ENCODE measurements around the gene MRTFA.
"Not testable (repeated sequence)": the region's sequence is repeated elsewhere in the genome, so short reads cannot be mapped to it uniquely, and the experiment has no call there.

The MRTFA gene

DNA sequence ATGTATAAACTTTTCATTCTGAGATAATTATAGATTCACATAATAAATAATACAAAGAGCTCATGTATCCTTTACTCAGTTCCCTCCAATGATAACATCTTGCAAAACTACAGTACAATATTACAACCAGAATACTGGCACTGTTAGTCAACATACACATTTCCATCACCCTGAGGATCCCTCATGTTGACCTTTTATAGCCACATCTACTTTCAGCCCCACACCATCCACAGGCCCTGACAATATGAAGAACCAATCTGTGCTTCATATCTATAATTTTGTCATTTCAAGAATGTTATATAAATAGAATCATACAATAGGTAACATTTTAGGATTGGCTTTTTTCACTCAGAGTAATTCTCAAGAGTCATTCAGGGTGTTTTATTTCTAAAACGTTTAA, 115.5 kb downstream of the MRTFA start:
- no peak for DNase-seq (ENCODE audit: low read depth in 2 of 2)

DNA sequence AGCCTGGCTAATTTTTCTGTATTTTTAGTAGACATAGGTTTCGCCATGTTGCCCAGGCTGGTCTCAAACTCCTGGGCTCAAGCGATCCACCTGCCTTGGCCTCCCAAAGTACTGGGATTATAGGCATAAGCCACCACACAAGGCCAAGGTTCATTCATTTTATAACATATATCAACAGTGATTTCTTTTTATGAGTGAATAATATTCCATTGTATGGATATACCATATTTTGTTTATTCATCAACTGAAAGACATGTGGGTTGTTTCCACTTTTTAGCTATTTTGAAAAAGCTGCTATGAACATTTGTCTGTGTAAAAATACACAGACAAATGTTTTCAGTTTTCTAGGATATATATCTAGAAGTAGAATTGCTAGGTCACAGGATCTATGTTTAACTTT, 116.0 kb downstream of the MRTFA start:
- DNase-seq (ENCODE audit: low read depth in 2 of 2), result no peak

DNA sequence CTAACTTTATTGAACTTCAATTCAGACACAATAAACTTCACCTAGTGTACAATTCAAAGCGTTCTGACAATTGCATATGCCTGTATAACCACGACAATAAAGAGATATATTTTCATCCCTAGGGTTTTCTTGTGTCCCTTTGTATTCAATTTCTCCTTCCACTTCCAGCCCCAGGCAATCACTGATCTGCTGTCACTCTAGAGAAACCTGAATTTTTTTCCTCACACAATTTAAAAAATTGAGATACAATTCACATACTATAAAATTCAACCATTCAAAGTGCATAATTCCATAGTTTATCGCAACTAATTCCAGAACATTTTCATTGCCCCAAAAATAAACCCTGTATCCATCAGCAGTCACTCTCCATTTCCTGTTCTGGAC, 116.6 kb downstream of the MRTFA start:
- DNase-seq (ENCODE audit: low read depth in 2 of 2), result no peak

GRCh38 chr22:40519284-40519947, 117.1 kb downstream of the MRTFA start:
- no peak for DNase-seq (ENCODE audit: low read depth in 2 of 2)

DNA sequence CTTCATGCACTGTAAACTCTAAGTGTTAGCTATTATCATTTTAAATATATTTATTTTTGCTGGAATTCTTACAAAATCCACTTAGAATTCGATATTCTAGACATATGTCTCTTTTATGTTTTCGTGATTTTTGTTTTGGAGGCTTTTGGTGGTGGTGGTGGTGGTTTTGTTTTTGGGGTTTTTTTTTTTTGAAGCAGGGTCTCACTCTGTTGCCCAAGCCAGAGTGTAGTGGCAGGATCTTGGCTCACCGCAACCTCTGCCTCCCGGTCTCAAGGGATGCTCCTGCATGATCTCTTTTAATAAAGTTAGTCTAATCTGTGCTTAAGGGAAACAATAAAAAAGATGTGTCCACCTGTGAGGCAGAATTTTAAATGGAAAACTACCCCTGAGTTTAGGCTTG, 117.7 kb downstream of the MRTFA start:
- no peak for DNase-seq (ENCODE audit: low read depth in 2 of 2)

DNA sequence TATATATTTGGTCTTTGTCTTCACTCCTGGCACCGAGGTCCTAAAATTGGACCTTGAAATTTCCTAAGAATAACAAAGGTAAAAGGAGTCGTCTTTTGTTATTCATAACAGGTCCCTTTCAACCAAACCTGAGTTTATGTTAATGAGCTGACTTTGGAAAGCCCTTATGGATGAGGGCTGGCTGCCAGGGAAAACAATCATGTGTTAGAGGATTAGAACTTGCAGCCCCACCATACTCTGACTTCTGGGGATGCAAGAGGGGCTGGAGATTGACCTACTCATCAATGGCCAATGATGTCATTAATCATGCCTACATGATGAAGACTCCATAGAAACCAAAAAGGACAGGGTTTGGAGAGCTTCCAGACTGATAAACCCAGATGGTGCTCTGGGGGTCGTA, 118.9 kb downstream of the MRTFA start:
- DNase-seq (ENCODE audit: low read depth in 2 of 2), result no peak

DNA sequence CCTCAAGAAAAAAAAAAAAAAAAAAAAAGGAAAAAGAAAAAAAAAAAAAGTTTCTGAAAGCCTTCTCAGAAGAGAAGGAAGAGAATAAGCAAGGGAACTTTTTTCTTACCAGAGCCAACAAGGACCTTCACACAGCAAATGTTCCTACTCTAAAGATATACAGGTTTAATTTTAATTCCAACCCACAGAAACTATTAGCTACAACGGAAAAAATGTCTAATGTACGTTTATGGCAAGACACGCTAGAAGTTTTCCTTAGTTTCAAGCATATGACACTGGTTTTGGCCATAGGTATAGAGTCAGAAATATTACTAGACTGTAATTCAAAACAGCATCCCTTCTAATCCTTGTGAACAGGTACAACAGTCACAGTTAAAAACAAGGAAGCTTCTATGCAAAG, 120.1 kb downstream of the MRTFA start:
- no peak for DNase-seq (ENCODE audit: low read depth in 2 of 2)

- no peak for DNase-seq (ENCODE audit: low read depth in 2 of 2)
These were observed 123.9 kb downstream of the MRTFA start for GRCh38 chr22:40512426-40513136.

- no peak for DNase-seq (ENCODE audit: low read depth in 2 of 2)
These were observed 124.9 kb downstream of the MRTFA start for GRCh38 chr22:40511604-40512003.

- no peak for DNase-seq (ENCODE audit: low read depth in 2 of 2)
These were observed 125.7 kb downstream of the MRTFA start for GRCh38 chr22:40510631-40511364.

DNA sequence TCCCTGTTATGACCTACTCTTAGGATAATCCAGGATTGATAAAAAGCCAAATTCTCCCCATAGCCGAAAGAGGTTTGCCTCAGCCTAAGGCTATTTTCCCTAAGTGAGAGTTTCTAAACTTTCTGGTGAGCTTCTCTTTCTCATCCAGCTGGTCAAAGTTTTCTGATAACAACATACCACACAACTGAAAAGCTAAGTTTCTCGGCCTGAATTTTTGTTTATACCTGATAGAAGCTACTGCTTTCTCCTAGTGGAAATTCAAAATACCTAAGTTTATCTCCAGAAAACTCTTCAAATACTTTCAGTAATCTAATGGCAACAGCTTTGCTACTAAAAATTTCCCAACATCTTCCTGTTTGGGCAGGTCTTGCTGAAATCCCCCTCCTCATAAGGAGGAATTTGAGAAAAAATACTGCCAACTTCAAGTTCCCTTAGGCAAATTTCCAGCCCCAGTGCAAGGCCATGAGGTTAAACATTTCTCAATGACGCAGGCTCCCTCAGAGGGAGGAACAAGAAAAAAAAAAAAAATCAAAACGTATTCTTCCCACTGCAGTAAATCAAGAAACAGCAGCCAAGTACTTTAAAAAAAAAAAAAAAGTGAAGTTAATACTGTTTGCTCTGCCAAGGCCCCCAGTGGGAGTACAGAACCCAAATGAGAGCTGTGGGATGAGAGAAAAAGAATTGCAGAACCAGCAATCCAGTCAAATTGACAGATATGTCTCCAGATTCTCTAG, 127.0 kb downstream of the MRTFA start:
- no peak for DNase-seq (ENCODE audit: low read depth in 2 of 2)

DNA sequence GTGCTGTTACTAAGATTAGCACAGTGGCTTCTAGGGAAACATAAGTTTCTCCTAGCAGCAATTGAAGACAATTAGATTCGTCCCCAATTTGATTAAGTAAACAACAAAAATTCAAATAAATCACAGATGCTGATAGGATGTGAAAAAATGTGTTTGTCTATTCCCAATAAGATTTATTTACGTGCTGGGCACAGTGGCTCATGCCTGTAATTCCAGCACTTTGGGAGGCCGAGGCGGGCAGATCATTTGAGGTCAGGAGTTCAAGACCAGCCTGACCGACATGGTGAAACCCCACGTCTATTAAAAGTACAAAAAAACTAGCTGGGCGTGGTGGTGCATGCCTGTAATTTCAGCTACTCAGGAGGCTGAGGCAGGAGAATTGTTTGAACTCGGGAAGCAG, 128.5 kb downstream of the MRTFA start:
- DNase-seq (ENCODE audit: low read depth in 2 of 2), result not testable (repeated sequence)

DNA sequence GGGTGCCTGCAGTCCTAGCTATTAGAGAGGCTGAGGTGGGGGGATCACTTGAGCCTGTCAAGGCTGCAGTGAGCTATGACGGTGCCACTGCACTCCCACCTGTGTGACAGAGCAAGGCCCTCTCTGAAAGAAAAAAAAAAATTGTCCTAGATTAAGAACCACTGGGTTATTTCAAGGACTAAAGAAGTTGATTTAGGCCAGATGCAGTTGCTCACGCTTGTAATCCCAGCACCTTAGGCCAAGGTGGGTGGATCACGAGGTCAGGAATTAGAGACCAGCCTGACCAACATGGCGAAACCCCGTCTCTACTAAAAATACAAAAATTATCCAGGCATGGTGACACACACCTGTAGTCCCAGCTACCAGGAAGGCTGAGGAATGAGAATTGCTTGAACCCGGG, 129.0 kb downstream of the MRTFA start:
- DNase-seq (ENCODE audit: low read depth in 2 of 2), result no peak

DNA sequence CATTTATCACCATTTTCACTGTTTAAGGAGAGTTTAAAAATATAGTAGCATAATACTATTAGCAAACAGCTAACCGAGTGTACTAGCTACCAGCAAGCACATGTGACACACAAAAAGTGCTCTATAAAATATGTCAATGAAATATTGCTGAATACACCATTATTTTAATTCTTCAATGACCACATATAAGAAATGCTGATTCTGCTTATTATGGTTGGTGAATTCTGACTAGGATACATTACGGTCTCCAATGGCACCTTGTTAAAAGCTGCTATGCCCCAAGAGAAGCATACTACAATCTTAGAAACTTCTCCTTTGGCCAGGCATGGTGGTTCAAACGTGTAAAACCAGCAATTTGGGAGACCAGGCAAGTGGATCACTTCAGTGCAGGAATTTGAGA, 129.8 kb downstream of the MRTFA start:
- no peak for DNase-seq (ENCODE audit: low read depth in 2 of 2)

DNA sequence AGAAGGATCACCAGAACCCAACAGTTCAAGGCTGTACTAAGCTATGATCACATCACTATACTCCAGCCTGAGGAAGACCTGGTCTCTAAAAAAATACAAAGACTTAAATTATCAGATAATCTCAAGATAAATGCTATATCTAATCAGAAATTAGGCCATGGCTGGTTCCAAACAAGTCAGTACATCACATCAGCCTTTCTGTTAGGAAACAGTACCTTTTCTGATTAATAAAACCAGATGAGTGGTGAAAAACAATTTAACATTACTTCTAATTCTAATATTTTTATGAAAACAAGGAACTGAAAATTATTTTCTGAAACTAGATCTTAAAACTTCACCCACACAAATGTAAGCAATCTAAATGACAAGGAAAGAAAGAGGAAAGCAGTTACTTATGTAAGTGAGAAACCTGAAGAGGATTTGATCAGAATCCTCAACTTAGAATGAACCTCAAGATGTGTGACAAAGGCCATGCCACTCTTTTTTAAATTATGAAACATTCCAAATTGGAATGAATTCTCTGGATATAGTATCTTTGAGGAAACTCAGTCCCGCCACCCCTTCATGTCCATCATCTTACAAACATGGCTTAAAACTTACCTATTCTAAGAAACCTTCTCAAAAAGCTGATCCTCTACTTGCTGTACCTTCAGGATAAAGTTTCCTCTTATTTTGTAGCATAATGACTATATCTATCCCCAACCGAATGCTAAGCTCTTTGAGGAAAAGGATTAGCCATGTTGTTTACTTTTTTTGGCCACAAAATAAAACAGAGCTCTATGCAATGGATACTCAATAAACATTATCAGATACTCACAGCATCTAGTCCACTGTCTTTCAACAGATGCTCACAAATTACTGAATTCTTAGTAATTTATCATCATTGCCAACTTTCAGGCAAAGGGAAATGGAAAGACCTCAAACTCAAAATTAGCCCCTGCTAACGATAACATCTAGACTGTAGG, 132.0 kb downstream of the MRTFA start:
- DNase-seq (ENCODE audit: low read depth in 2 of 2), result no peak

- DNase-seq (ENCODE audit: low read depth in 2 of 2), result no peak
These were observed 133.6 kb downstream of the MRTFA start for GRCh38 chr22:40502919-40503318.

DNA sequence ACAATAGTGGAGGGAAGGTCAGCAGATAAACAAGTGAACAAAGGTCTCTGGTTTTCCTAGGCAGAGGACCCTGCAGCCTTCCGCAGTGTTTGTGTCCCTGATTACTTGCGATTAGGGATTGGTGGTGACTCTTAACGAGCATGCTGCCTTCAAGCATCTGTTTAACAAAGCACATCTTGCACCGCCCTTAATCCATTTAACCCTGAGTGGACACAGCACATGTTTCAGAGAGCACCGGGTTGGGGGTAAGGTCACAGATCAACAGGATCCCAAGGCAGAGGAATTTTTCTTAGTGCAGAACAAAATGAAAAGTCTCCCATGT, 136.1 kb downstream of the MRTFA start:
- not testable (repeated sequence) for DNase-seq (ENCODE audit: low read depth in 2 of 2)

DNA sequence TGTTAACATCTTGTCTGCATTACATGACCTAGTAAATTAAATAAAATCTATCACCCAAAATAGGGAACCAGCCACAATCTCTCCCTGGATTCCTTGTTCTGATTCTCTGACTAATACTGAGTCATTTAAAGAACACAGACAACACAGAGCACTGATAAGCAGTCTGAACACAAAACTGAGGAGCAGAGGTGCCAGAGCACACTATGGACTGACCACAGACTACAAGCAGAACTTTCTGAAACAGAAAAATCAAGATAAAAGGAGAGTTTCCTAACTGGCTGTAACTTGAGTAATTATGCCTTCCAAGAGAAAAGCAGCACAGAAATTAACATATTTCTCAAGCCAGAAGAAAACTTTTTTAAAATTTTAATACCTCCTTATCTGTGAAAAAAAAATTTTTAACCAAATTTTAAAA, 137.3 kb downstream of the MRTFA start:
- DNase-seq (ENCODE audit: low read depth in 2 of 2), result no peak

DNA sequence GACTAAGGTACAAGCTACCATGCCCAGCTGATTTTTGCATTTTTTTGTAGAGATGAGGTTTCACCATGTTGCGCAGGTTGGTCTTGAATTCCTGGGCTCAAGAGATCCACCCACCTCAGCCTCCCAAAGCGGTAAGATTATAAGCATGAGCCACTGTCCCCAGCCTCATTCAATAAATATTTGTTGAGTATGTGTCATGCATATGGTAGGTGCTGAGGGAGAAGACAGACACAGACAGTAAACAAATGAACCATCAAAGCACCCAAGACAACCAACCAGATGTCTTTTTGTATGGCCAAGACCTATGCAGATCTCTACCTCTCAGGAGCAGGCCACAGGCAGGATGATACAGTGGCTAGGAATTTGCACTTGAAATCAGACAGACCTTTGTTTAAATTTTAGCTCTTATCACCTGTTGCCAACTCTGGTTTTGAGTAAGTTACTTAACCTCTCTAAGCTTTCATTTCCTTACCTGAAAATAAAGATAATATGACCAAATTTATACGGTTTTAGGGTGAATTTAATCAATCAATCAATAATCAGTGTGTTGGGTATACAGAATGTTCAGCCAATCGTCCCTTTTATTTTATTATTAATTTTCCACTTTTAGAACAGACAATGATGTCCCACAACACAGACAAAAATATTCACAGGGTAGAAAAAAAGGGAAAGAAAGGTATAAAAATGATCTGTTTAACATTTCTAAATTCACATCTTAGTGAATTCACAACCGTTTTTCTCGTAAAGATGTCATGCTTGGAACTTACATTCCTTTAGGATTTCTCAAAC, 137.9 kb downstream of the MRTFA start:
- no peak for DNase-seq (ENCODE audit: low read depth in 2 of 2)

GRCh38 chr22:40493441-40493840, 143.1 kb downstream of the MRTFA start:
- no peak for DNase-seq (ENCODE audit: low read depth in 2 of 2)

Data from stimulated activated CD8-positive, alpha-beta memory T cell treated with anti-CD3 and anti-CD28 coated beads, Interleukin-15, amount 100 ng/mL, for 4 hours (primary cell).